C4-2B (cell line): Measurements from ENCODE around the gene TOM1L2.

Source experiments
- CTCF ChIP-seq: fragments of 450-650 bp; conservative IDR thresholded peaks from 2 replicates; pipeline ENCODE4 v1.5.1; 2017; ENCODE audit warnings: mild to moderate bottlenecking
- ZFX ChIP-seq: fragments of 450-650 bp; IDR thresholded peaks from 2 replicates; pipeline ENCODE4 v1.6.1; 2017

GRCh38 chr17:17957584-17957916, 14.7 kb downstream of the TOM1L2 start:
- TF ChIP-seq CTCF = no peak
- TF ChIP-seq ZFX = no peak
